HEK293 (cell line): ENCODE data around the gene RNF217.

Experiments used
- GLIS1 ChIP-seq: fragments of 450-650 bp; formaldehyde crosslinking; IDR thresholded peaks from 2 replicates; pipeline ENCODE4 v1.5.1; 2016; ENCODE audit warnings: missing biosample characterization, missing genetic modification characterization
- KLF1 ChIP-seq: fragments of 450-650 bp; formaldehyde crosslinking; IDR thresholded peaks from 2 replicates; pipeline ENCODE4 v1.5.1; 2016; ENCODE audit warnings: missing biosample characterization, missing genetic modification characterization
- KLF7 ChIP-seq: fragments of 450-650 bp; formaldehyde crosslinking; IDR thresholded peaks from 2 replicates; pipeline ENCODE4 v1.5.1; 2016; ENCODE audit warnings: missing biosample characterization, missing genetic modification characterization, borderline replicate concordance
- KLF8 ChIP-seq: fragments of 450-650 bp; formaldehyde crosslinking; IDR thresholded peaks from 2 replicates; pipeline ENCODE4 v1.5.1; 2016; ENCODE audit warnings: missing biosample characterization, missing genetic modification characterization
- OSR2 ChIP-seq: fragments of 450-650 bp; formaldehyde crosslinking; IDR thresholded peaks from 2 replicates; pipeline ENCODE4 v1.5.1; 2016; ENCODE audit warnings: missing biosample characterization, missing genetic modification characterization
- OVOL3 ChIP-seq: fragments of 450-650 bp; formaldehyde crosslinking; IDR thresholded peaks from 2 replicates; pipeline ENCODE4 v1.5.1; 2016; ENCODE audit warnings: missing biosample characterization, missing genetic modification characterization
- REPIN1 ChIP-seq: fragments of 450-650 bp; formaldehyde crosslinking; IDR thresholded peaks from 2 replicates; pipeline ENCODE4 v1.5.1; 2017; ENCODE audit warnings: missing biosample characterization, missing genetic modification characterization, low read depth
- SETDB1 ChIP-seq: IDR thresholded peaks from one replicate; pipeline ENCODE4 v1.6.1; 2017; ENCODE audit warnings: mild to moderate bottlenecking, low read length, moderate library complexity, mixed read lengths; ENCODE audit not compliant: insufficient read length
- ZNF174 ChIP-seq: fragments of 450-650 bp; formaldehyde crosslinking; IDR thresholded peaks from 2 replicates; pipeline ENCODE4 v1.5.0; 2017; ENCODE audit warnings: missing biosample characterization, mild to moderate bottlenecking, missing genetic modification characterization
- ZNF175 ChIP-seq: fragments of 450-650 bp; formaldehyde crosslinking; IDR thresholded peaks from 2 replicates; pipeline ENCODE4 v1.5.1; 2016; ENCODE audit warnings: missing biosample characterization, missing genetic modification characterization
- ZNF214 ChIP-seq: fragments of 450-650 bp; formaldehyde crosslinking; IDR thresholded peaks from 2 replicates; pipeline ENCODE4 v1.5.1; 2017; ENCODE audit warnings: missing biosample characterization, mild to moderate bottlenecking, missing genetic modification characterization, borderline replicate concordance
- ZNF302 ChIP-seq: fragments of 450-650 bp; formaldehyde crosslinking; IDR thresholded peaks from 2 replicates; pipeline ENCODE4 v1.5.1; 2016; ENCODE audit warnings: missing biosample characterization, missing genetic modification characterization, low read depth
- ZNF473 ChIP-seq: fragments of 450-650 bp; formaldehyde crosslinking; IDR thresholded peaks from 2 replicates; pipeline ENCODE4 v1.5.1; 2017; ENCODE audit warnings: missing biosample characterization, missing genetic modification characterization
- ZNF549 ChIP-seq: fragments of 450-650 bp; IDR thresholded peaks from 2 replicates; pipeline ENCODE4 v1.5.1; 2018; ENCODE audit warnings: missing biosample characterization, missing genetic modification characterization, mild to moderate bottlenecking, inconsistent platforms, moderate library complexity
- ZNF623 ChIP-seq: fragments of 450-650 bp; formaldehyde crosslinking; IDR thresholded peaks from 2 replicates; pipeline ENCODE4 v1.5.1; 2016; ENCODE audit warnings: missing biosample characterization, missing genetic modification characterization
- ZNF626 ChIP-seq: fragments of 450-650 bp; sonication (Bioruptor Pico); formaldehyde crosslinking; IDR thresholded peaks from 2 replicates; pipeline ENCODE4 v1.5.1; 2018; ENCODE audit warnings: missing biosample characterization, missing genetic modification characterization, inconsistent platforms
- ZNF660 ChIP-seq: fragments of 450-650 bp; IDR thresholded peaks from 2 replicates; pipeline ENCODE4 v1.5.1; 2018; ENCODE audit warnings: missing biosample characterization, mild to moderate bottlenecking, missing genetic modification characterization
- ZNF707 ChIP-seq: fragments of 450-650 bp; formaldehyde crosslinking; IDR thresholded peaks from 2 replicates; pipeline ENCODE4 v1.5.1; 2016; ENCODE audit warnings: missing biosample characterization, missing genetic modification characterization
- ZNF830 ChIP-seq: fragments of 450-650 bp; IDR thresholded peaks from 2 replicates; pipeline ENCODE4 v1.5.0; 2018; ENCODE audit warnings: missing biosample characterization, missing genetic modification characterization, low read depth, mild to moderate bottlenecking, moderate library complexity
- ZSCAN16 ChIP-seq: fragments of 450-650 bp; formaldehyde crosslinking; IDR thresholded peaks from 2 replicates; pipeline ENCODE4 v1.5.1; 2016; ENCODE audit warnings: missing biosample characterization, missing genetic modification characterization
- ZXDB ChIP-seq: fragments of 450-650 bp; formaldehyde crosslinking; IDR thresholded peaks from 2 replicates; pipeline ENCODE4 v1.5.1; 2016; ENCODE audit warnings: missing biosample characterization, missing genetic modification characterization
- TF ChIP-seq, protein P1 (sequence below): fragments of 450-650 bp; formaldehyde crosslinking; IDR thresholded peaks from 2 replicates; pipeline ENCODE4 v1.5.1; 2016; ENCODE audit warnings: missing biosample characterization, missing genetic modification characterization
- TF ChIP-seq, protein P2 (sequence below): fragments of 450-650 bp; formaldehyde crosslinking; IDR thresholded peaks from 2 replicates; pipeline ENCODE4 v1.5.1; 2016; ENCODE audit warnings: missing biosample characterization, missing genetic modification characterization
- TF ChIP-seq, protein P3 (sequence below): fragments of 450-650 bp; formaldehyde crosslinking; IDR thresholded peaks from 2 replicates; pipeline ENCODE4 v1.5.1; 2016; ENCODE audit warnings: missing biosample characterization, missing genetic modification characterization
- TF ChIP-seq, protein P4 (sequence below): fragments of 450-650 bp; formaldehyde crosslinking; conservative IDR thresholded peaks from 2 replicates; pipeline ENCODE4 v1.5.1; 2016; ENCODE audit warnings: low read depth, missing biosample characterization, missing genetic modification characterization
- TF ChIP-seq, protein P5 (sequence below): fragments of 450-650 bp; formaldehyde crosslinking; IDR thresholded peaks from 2 replicates; pipeline ENCODE4 v1.5.1; 2016; ENCODE audit warnings: missing biosample characterization, missing genetic modification characterization, low read depth
- TF ChIP-seq, protein P6 (sequence below): IDR thresholded peaks from 2 replicates; pipeline ENCODE4 v1.6.1; 2011; ENCODE audit warnings: mild to moderate bottlenecking, low read depth, low read length, borderline replicate concordance

The RNF217 gene

GRCh38 chr6:124962639-124963415 is 590 bp downstream of the RNF217 start (continued):
- TF ChIP-seq ZNF302 (tag by site-specific recombination): no peak
- no peak for TF ChIP-seq ZNF830 (tag by site-specific recombination)
- no peak for TF ChIP-seq REPIN1
- TF ChIP-seq, protein P1, sequence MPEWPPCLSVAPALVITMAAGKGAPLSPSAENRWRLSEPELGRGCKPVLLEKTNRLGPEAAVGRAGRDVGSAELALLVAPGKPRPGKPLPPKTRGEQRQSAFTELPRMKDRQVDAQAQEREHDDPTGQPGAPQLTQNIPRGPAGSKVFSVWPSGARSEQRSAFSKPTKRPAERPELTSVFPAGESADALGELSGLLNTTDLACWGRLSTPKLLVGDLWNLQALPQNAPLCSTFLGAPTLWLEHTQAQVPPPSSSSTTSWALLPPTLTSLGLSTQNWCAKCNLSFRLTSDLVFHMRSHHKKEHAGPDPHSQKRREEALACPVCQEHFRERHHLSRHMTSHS (tag by site-specific recombination): no peak
- TF ChIP-seq, protein P2, sequence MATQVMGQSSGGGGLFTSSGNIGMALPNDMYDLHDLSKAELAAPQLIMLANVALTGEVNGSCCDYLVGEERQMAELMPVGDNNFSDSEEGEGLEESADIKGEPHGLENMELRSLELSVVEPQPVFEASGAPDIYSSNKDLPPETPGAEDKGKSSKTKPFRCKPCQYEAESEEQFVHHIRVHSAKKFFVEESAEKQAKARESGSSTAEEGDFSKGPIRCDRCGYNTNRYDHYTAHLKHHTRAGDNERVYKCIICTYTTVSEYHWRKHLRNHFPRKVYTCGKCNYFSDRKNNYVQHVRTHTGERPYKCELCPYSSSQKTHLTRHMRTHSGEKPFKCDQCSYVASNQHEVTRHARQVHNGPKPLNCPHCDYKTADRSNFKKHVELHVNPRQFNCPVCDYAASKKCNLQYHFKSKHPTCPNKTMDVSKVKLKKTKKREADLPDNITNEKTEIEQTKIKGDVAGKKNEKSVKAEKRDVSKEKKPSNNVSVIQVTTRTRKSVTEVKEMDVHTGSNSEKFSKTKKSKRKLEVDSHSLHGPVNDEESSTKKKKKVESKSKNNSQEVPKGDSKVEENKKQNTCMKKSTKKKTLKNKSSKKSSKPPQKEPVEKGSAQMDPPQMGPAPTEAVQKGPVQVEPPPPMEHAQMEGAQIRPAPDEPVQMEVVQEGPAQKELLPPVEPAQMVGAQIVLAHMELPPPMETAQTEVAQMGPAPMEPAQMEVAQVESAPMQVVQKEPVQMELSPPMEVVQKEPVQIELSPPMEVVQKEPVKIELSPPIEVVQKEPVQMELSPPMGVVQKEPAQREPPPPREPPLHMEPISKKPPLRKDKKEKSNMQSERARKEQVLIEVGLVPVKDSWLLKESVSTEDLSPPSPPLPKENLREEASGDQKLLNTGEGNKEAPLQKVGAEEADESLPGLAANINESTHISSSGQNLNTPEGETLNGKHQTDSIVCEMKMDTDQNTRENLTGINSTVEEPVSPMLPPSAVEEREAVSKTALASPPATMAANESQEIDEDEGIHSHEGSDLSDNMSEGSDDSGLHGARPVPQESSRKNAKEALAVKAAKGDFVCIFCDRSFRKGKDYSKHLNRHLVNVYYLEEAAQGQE (tag by site-specific recombination): peak; percentile 68
- no peak for TF ChIP-seq ZNF623 (tag by site-specific recombination)
- no peak for TF ChIP-seq ZNF707 (tag by site-specific recombination)
- TF ChIP-seq ZNF549 (tag by site-specific recombination): no peak
- TF ChIP-seq ZNF214 (tag by site-specific recombination): no peak
- no peak for TF ChIP-seq OVOL3 (tag by site-specific recombination)
- no peak for TF ChIP-seq ZNF626
- TF ChIP-seq, protein P3, sequence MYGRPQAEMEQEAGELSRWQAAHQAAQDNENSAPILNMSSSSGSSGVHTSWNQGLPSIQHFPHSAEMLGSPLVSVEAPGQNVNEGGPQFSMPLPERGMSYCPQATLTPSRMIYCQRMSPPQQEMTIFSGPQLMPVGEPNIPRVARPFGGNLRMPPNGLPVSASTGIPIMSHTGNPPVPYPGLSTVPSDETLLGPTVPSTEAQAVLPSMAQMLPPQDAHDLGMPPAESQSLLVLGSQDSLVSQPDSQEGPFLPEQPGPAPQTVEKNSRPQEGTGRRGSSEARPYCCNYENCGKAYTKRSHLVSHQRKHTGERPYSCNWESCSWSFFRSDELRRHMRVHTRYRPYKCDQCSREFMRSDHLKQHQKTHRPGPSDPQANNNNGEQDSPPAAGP (tag by site-specific recombination): 0 out of 2 replicates have a peak, but pooled peaks have one; percentile 54
- peak; percentile 67; the same call in 1 of the 2 replicates for TF ChIP-seq KLF8 (tag by site-specific recombination)
- peak; percentile 17; the same call in 1 of the 2 replicates for TF ChIP-seq KLF1 (tag by site-specific recombination)
- TF ChIP-seq KLF7 (tag by site-specific recombination): no peak
- TF ChIP-seq OSR2 (tag by site-specific recombination): no peak
- TF ChIP-seq, protein P4, sequence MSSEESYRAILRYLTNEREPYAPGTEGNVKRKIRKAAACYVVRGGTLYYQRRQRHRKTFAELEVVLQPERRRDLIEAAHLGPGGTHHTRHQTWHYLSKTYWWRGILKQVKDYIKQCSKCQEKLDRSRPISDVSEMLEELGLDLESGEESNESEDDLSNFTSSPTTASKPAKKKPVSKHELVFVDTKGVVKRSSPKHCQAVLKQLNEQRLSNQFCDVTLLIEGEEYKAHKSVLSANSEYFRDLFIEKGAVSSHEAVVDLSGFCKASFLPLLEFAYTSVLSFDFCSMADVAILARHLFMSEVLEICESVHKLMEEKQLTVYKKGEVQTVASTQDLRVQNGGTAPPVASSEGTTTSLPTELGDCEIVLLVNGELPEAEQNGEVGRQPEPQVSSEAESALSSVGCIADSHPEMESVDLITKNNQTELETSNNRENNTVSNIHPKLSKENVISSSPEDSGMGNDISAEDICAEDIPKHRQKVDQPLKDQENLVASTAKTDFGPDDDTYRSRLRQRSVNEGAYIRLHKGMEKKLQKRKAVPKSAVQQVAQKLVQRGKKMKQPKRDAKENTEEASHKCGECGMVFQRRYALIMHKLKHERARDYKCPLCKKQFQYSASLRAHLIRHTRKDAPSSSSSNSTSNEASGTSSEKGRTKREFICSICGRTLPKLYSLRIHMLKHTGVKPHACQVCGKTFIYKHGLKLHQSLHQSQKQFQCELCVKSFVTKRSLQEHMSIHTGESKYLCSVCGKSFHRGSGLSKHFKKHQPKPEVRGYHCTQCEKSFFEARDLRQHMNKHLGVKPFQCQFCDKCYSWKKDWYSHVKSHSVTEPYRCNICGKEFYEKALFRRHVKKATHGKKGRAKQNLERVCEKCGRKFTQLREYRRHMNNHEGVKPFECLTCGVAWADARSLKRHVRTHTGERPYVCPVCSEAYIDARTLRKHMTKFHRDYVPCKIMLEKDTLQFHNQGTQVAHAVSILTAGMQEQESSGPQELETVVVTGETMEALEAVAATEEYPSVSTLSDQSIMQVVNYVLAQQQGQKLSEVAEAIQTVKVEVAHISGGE (tag by site-specific recombination): no peak; the same call in 1 of the 2 replicates
- peak; percentile 84 for TF ChIP-seq GLIS1 (tag by site-specific recombination)
- no peak for TF ChIP-seq SETDB1
- no peak for TF ChIP-seq ZSCAN16 (tag by site-specific recombination)
- TF ChIP-seq ZNF660 (tag by site-specific recombination): no peak
- TF ChIP-seq ZNF473: no peak
- peak; percentile 51 for TF ChIP-seq ZXDB
- TF ChIP-seq, protein P5, sequence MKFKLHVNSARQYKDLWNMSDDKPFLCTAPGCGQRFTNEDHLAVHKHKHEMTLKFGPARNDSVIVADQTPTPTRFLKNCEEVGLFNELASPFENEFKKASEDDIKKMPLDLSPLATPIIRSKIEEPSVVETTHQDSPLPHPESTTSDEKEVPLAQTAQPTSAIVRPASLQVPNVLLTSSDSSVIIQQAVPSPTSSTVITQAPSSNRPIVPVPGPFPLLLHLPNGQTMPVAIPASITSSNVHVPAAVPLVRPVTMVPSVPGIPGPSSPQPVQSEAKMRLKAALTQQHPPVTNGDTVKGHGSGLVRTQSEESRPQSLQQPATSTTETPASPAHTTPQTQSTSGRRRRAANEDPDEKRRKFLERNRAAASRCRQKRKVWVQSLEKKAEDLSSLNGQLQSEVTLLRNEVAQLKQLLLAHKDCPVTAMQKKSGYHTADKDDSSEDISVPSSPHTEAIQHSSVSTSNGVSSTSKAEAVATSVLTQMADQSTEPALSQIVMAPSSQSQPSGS (tag by site-specific recombination): no peak
- no peak for TF ChIP-seq ZNF175 (tag by site-specific recombination)
- TF ChIP-seq ZNF174 (tag by site-specific recombination): no peak
- TF ChIP-seq, protein P6, sequence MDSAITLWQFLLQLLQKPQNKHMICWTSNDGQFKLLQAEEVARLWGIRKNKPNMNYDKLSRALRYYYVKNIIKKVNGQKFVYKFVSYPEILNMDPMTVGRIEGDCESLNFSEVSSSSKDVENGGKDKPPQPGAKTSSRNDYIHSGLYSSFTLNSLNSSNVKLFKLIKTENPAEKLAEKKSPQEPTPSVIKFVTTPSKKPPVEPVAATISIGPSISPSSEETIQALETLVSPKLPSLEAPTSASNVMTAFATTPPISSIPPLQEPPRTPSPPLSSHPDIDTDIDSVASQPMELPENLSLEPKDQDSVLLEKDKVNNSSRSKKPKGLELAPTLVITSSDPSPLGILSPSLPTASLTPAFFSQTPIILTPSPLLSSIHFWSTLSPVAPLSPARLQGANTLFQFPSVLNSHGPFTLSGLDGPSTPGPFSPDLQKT: no peak
